MCF 10A (cell line): ENCODE measurements around the gene RBFOX1. TPM values are rescaled to one million over a fixed set of nuclear protein-coding genes. Genes with fewer than 3 reads are reported as not detected.
"Not testable (repeated sequence)": the region's sequence is repeated elsewhere in the genome, so short reads cannot be mapped to it uniquely, and the experiment has no call there.

Experiments
- BruUV-seq: library from RNA; stranded (reverse); fragments of 400-500 nt; replicated peaks from 2 replicates; lab custom pipeline; 2021; lab: Mats Ljungman, UMichigan
- CTCF ChIA-PET: fragments of 300-600 bp; sonication (Branson Sonifier 250); formaldehyde crosslinking; extraction: SDS; loops from one replicate; lab custom pipeline; 2021; ENCODE audit warnings: antibody characterized with exemption, inconsistent platforms; lab: Yijun Ruan, JAX
- POLR2A ChIA-PET: fragments of 300-600, 350-650 bp; sonication (Branson Sonifier 250); formaldehyde crosslinking; extraction: SDS; loops from one replicate; lab custom pipeline; 2020; ENCODE audit warnings: antibody characterized with exemption, inconsistent platforms; lab: Yijun Ruan, JAX
- DNase-seq: peaks from one replicate; pipeline ENCODE4 v3.0.0-alpha.2; 2018; ENCODE audit not compliant: unreplicated experiment
- H3K27ac Mint-ChIP-seq: one replicate; pipeline ENCODE4 v1.8.0; 2022; ENCODE audit warnings: mild to moderate bottlenecking, low read depth, mixed read lengths; ENCODE audit not compliant: unreplicated experiment
- H3K27me3 Mint-ChIP-seq: one replicate; pipeline ENCODE4 v1.8.0; 2022; ENCODE audit warnings: mixed read lengths; ENCODE audit not compliant: insufficient read depth, unreplicated experiment
- H3K36me3 Mint-ChIP-seq: one replicate; pipeline ENCODE4 v1.8.0; 2022; ENCODE audit warnings: mild to moderate bottlenecking, moderate library complexity, mixed read lengths; ENCODE audit not compliant: insufficient read depth, unreplicated experiment
- H3K4me1 Mint-ChIP-seq: one replicate; pipeline ENCODE4 v1.8.0; 2022; ENCODE audit warnings: mixed read lengths; ENCODE audit not compliant: insufficient read depth, unreplicated experiment
- H3K4me3 Mint-ChIP-seq: one replicate; pipeline ENCODE4 v1.8.0; 2022; ENCODE audit warnings: mild to moderate bottlenecking, moderate library complexity, mixed read lengths; ENCODE audit not compliant: unreplicated experiment
- H3K9me3 Mint-ChIP-seq: one replicate; pipeline ENCODE4 v1.8.0; 2022; ENCODE audit warnings: mixed read lengths; ENCODE audit not compliant: unreplicated experiment
- CTCF ChIP-seq: fragments of 200-600 bp; IDR thresholded peaks from one replicate; pipeline ENCODE4 v1.8.0; 2022; ENCODE audit warnings: antibody characterized with exemption, mild to moderate bottlenecking; ENCODE audit not compliant: unreplicated experiment
- intact Hi-C: fragments of 100-400 bp; cut with micrococcal nuclease; formaldehyde crosslinking; loops from 2 replicates; pipeline ENCODE4 v1.14.1; 2022
- total RNA-seq: library from RNA; stranded (reverse); gene quantifications from 2 replicates; pipeline ENCODE4 v1.2.3, GENCODE V29; 2022

RBFOX1 gene
- total RNA-seq, 1 experiment from 2014 or later = not detected

DNA sequence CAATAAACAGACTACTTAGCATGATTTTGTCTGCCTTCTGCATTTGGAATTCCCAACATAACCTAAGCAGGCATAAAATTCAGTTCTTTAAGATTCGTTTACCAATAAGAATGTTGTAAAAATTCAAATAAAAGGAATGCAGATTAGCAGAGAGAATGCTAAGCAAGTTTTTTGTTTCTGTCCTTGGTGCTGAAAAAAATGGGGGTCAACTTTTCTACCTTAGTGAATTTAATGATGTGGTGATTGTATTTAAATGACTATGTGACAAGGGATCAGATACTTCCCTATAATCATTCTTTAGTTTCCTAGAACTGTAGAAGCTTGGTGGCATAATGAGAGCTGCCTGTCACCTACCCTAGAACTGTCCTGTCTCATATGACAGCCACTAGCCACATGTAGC lies 159.5 kb downstream of the RBFOX1 start:
- peaks cover 37% of the 10 kb centered on the region for H3K9me3 Mint-ChIP-seq
- H3K4me3 Mint-ChIP-seq = no peak overlapping the region
- no peak overlapping the region for H3K27ac Mint-ChIP-seq
- ChIA-PET POLR2A (no interaction called here), CTCF (interaction anchor here (0.6 kb wide), 1 partner anchor 30 kb away, joined by 3 read pairs; no protein-coding TSS in a partner anchor)
- no peaks in the 10 kb centered on the region for H3K4me1 Mint-ChIP-seq
- no peaks in the 10 kb centered on the region for H3K36me3 Mint-ChIP-seq
- no peaks in the 10 kb centered on the region for H3K27me3 Mint-ChIP-seq
- BruUV-seq = no TSS peak
- no peak for DNase-seq
- no peak for TF ChIP-seq CTCF
- intact Hi-C loops = no loop called here

DNA sequence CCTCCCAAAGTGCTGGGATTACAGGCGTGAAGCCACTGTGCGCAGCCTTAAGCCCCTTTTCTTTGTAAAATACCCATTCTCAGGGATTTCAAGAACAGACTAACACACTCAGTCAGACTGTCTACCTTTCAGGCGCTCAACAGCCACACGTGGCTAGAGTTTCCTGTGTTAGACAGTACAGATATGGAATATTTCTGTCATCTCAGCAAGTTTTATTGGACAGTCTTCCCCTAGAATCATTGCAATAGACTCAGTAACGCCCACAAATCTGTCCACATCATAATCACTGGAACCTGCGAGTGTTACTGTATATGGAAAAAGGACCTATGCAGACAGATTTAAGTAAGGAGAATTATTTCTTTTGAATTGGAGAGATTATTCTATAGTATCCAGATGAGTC lies 160.5 kb downstream of the RBFOX1 start:
- Mint-ChIP-seq H3K27ac (no peak overlapping the region), H3K36me3 (no peaks in the 10 kb centered on the region), H3K9me3 (peaks cover 44% of the 10 kb centered on the region), H3K4me1 (no peaks in the 10 kb centered on the region), H3K4me3 (no peak overlapping the region), H3K27me3 (no peaks in the 10 kb centered on the region)
- BruUV-seq = no TSS peak
- intact Hi-C loops = no loop called here
- no peak for TF ChIP-seq CTCF
- ChIA-PET CTCF (no interaction called here), POLR2A (no interaction called here)
- DNase-seq = no peak

- Mint-ChIP-seq H3K4me3 (no peak overlapping the region), H3K9me3 (peaks cover 49% of the 10 kb centered on the region), H3K4me1 (no peaks in the 10 kb centered on the region), H3K27me3 (no peaks in the 10 kb centered on the region), H3K27ac (no peak overlapping the region), H3K36me3 (no peaks in the 10 kb centered on the region)
- no TSS peak for BruUV-seq
- TF ChIP-seq CTCF = no peak
- DNase-seq = no peak
- CTCF ChIA-PET = no interaction called here
- intact Hi-C loops = no loop called here
- POLR2A ChIA-PET = no interaction called here
Measured at GRCh38 chr16:7497691-7498090, 165.0 kb downstream of the RBFOX1 start.

DNA sequence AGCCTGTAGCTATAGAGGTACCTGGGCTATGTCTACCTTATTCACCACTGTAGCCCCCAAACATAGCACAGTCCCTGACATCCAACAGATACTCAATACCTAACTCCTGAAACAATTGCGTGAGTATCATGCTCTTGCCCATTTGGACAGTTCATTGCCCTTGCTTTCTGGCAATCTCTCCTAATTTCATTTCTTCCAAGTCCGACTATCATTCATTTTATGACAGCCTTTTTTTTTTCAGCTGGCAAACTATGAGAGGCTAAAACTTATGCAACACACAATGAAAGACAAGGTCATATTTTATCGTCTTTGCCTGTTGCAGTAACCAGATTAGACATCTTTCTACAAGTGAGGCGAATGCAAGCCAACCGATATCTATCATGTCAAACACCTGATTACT lies 169.2 kb downstream of the RBFOX1 start:
- no peaks in the 10 kb centered on the region for H3K4me1 Mint-ChIP-seq
- ChIA-PET POLR2A (no interaction called here), CTCF (no interaction called here)
- intact Hi-C loops = no loop called here
- no TSS peak for BruUV-seq
- H3K9me3 Mint-ChIP-seq = peaks cover 45% of the 10 kb centered on the region
- H3K27me3 Mint-ChIP-seq = no peaks in the 10 kb centered on the region
- TF ChIP-seq CTCF = no peak
- H3K4me3 Mint-ChIP-seq = no peak overlapping the region
- no peak for DNase-seq
- no peak overlapping the region for H3K27ac Mint-ChIP-seq
- no peaks in the 10 kb centered on the region for H3K36me3 Mint-ChIP-seq

DNA sequence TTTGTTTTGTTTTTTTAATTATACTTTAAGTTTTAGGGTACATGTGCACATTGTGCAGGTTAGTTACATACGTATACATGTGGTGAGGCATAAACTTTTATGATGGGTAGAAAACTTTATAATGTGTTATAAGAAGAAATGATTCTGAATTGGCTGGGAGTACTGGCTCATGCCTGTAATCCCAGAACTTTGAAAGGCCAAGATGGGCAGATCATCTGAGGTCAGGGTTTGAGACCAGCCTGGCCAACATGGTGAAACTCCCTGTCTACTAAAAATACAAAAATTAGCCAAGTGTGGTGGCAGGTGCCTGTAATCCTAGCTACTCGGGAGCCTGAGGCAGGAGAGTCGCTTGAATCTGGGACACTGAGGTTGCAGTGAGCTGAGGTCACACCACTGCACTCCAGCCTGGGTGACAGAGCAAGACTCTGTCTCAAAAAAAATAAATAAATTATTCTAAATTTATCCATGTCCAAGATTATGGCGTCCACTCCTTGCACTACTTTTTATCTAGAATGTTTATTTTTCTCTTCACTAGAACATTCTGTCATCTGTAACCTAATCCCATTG lies 170.0 kb downstream of the RBFOX1 start:
- BruUV-seq, POLR2A ChIA-PET, CTCF ChIA-PET: not testable (repeated sequence)

More for the DNA sequence above, 170.0 kb downstream of the RBFOX1 start:
- H3K36me3 Mint-ChIP-seq, H3K27ac Mint-ChIP-seq, DNase-seq, H3K4me1 Mint-ChIP-seq, H3K4me3 Mint-ChIP-seq, intact Hi-C loops, H3K27me3 Mint-ChIP-seq: not testable (repeated sequence)
- peaks cover 37% of the 10 kb centered on the region for H3K9me3 Mint-ChIP-seq
